Measurements from ENCODE around the gene CFAP157. TPM values are rescaled to one million over a fixed set of nuclear protein-coding genes. Genes with fewer than 3 reads are reported as not detected.

The CFAP157 gene
- total RNA-seq, 1 donor from 2014 or later = 0.26 TPM

DNA sequence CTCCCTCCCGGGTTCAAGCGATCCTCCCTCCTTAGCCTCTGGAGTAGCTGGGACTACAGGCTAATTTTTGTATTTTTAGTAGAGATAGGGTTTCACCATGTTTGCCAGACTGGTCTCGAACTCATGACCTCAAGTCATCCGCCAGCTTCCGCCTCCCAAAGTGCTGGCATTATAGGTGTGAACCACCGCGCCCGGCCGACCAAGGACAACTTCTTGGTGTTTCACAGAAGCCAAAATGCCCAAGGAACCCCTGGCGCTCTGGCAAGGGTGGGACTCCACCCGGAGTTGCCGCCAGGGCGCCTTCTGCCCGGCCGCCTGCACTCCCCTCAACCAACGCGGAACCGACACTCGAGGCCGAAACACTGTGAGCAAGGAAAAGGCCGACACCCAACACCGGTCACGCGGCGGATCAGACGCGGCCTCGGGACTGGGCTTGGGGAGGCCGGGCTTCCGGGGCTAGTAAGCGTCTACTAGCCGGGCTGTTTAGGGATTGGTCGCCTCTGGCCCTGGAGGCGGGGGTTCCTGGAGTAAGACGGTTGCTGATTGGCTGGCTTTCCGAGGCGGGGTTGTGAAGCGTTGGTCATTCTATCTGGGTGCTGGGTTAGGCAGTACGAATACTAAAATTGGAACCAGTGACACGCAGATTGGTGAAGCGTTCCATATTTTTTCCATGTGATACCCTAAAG is 7.7 kb upstream of the CFAP157 start:
- Mint-ChIP-seq H3K4me1 (ENCODE audit: low read depth) (peaks cover 15% of the 10 kb centered on the region), H3K27ac (peak overlapping the region; percentile 22), H3K27me3 (ENCODE audit: insufficient read depth) (peaks cover 2% of the 10 kb centered on the region), H3K36me3 (ENCODE audit: low read depth) (no peaks in the 10 kb centered on the region), H3K9me3 (no peaks in the 10 kb centered on the region), H3K4me3 (peak overlapping the region; percentile 49)
- intact Hi-C loops (cut with micrococcal nuclease) = loop anchor here (1.0 to 5.0 kb wide), 2 partner anchors 16 to 87 kb away; partner anchors contain the start of genes PTRH1 and STXBP1
- DNase-seq (ENCODE audit: low spot score) = peak; percentile 82

DNA sequence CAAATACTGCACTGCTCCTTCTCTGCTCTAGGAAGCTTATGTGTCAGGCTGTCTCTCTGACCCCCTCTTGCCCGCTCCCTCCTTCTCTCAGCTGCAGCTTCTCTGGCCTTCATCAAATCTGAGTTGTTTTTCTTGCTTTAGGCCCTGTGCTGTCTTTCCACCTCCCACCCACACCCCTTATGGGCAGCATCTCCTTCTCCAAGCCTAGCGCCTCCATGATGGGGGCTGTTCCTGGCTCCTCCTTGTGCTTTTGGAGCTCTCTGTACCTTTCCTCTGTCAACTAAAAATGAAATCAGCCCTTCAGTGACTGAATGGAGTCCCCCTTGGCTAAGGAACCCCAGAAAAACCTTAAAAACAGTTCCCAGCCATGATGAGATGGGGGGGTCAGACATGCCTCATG is 6.6 kb upstream of the CFAP157 start:
- intact Hi-C loops (cut with micrococcal nuclease) = no loop called here
- no peak for DNase-seq (ENCODE audit: low spot score)
- Mint-ChIP-seq H3K9me3 (no peaks in the 10 kb centered on the region), H3K36me3 (ENCODE audit: low read depth) (no peaks in the 10 kb centered on the region), H3K27ac (no peak overlapping the region), H3K4me3 (no peak overlapping the region), H3K4me1 (ENCODE audit: low read depth) (peaks cover 15% of the 10 kb centered on the region), H3K27me3 (ENCODE audit: insufficient read depth) (peaks cover 2% of the 10 kb centered on the region)

DNA sequence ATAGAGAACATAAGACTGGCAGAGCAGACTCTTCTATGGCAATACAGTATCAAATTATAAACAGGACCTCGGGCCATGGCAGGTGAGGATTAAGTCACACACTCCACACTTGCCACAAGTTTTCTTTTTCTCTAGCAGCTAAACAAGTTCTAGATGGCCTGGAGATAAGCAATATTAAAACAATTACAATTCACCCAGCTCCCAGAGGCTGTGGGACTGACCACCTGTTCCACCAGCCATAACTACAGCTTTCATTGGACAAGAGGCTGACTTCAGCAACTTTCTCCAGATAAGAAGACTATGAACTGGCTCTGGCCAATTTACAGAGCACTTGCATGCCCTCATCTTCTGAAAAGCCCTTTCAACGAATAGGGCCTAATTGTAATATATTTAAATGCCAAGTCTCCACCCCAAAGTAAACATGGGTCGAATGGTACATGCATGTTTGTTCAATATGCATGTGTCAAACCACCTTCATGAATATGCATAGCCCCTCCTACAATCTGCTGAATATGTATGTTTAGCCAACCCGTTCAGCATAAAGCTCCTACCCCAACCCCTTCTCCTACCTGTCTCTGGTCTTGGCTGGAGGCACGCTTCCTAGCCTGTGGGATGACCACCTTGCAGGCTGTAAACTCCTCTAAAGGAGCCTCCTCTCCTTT is 6.1 kb upstream of the CFAP157 start:
- DNase-seq (ENCODE audit: low spot score) = no peak
- intact Hi-C loops (cut with micrococcal nuclease) = no loop called here
- no peaks in the 10 kb centered on the region for H3K36me3 Mint-ChIP-seq (ENCODE audit: low read depth)
- H3K4me3 Mint-ChIP-seq = no peak overlapping the region
- H3K27me3 Mint-ChIP-seq (ENCODE audit: insufficient read depth) = peaks cover 2% of the 10 kb centered on the region
- no peak overlapping the region for H3K27ac Mint-ChIP-seq
- peaks cover 15% of the 10 kb centered on the region for H3K4me1 Mint-ChIP-seq (ENCODE audit: low read depth)
- H3K9me3 Mint-ChIP-seq = no peaks in the 10 kb centered on the region

DNA sequence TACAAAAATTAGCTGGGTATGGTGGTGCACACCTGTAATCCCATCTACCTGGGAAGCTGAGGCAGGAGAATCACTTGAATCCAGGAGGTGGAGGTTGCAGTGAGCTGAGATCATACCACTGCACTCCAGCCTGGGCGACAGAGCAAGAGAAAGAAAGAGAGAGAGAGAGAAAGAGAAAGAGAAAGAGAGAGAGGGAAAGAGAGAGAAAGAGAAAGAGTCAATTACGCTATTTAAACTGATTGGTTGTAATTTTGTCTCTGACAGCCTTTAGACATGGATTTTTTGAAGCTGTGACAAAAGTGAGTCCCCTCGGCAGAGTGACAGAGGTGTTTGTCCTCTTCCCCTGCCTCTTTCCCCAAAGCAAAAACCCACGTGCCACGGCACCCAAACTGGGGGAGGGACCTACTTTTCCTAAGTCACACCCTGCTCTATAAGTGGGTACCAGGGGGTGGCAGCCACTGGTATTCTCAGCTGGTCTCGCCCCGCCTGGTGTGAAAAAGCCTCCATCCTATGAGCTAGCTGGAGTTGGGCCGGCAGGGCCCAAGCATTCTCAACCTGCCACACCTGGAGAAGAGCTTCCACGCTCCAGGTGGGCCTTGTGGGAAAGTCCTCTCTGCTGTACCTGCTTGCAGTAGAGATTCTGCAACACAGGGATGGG is 3.4 kb upstream of the CFAP157 start:
- no peaks in the 10 kb centered on the region for H3K9me3 Mint-ChIP-seq
- H3K4me3 Mint-ChIP-seq = no peak overlapping the region
- peaks cover 2% of the 10 kb centered on the region for H3K27me3 Mint-ChIP-seq (ENCODE audit: insufficient read depth)
- H3K36me3 Mint-ChIP-seq (ENCODE audit: low read depth) = no peaks in the 10 kb centered on the region
- DNase-seq (ENCODE audit: low spot score) = no peak
- H3K4me1 Mint-ChIP-seq (ENCODE audit: low read depth) = peaks cover 15% of the 10 kb centered on the region
- intact Hi-C loops (cut with micrococcal nuclease) = no loop called here
- H3K27ac Mint-ChIP-seq = no peak overlapping the region

DNA sequence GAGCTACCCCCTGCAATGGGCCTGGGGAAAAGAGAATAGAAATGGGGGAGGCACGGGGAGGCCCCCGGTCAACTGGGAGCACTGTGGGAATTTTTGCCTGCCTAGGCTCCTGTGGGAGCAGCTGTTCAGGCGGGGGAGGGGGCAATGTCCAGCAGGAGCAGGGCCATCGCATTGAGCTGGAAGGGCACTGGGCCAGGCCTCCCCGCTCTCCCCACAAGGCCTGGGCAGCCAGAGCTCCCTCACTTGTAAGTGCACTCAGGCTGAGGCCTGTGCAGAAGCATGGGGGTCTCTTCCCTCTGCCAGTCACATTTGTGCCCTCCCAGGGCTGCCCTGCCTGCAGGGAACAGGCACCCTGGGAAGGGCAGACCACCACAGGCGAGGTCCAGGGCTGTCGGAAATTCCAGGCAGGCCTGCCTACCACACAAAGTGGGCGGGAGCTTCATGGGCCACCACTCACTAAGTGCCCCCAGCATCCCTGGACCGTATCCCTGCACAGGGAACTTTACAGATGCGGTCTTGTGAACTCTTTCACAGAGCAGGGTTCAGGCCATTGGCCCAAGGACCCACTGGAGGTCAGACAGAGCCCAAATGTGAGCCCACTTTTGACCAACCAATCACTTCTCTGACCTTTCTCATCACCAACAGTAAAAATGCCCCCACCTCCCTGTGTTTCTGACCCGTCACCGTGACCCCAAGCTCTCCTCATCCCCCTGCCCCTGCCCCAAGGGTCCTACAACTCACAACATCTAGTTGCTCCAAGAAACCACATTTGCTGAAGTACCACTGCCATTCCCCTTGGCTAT is 1.0 kb upstream of the CFAP157 start:
- peaks cover 2% of the 10 kb centered on the region for H3K27me3 Mint-ChIP-seq (ENCODE audit: insufficient read depth)
- no peak for DNase-seq (ENCODE audit: low spot score)
- intact Hi-C loops (cut with micrococcal nuclease) = no loop called here
- H3K36me3 Mint-ChIP-seq (ENCODE audit: low read depth) = no peaks in the 10 kb centered on the region
- no peaks in the 10 kb centered on the region for H3K9me3 Mint-ChIP-seq
- no peak overlapping the region for H3K4me3 Mint-ChIP-seq
- no peaks in the 10 kb centered on the region for H3K4me1 Mint-ChIP-seq (ENCODE audit: low read depth)
- no peak overlapping the region for H3K27ac Mint-ChIP-seq

DNA sequence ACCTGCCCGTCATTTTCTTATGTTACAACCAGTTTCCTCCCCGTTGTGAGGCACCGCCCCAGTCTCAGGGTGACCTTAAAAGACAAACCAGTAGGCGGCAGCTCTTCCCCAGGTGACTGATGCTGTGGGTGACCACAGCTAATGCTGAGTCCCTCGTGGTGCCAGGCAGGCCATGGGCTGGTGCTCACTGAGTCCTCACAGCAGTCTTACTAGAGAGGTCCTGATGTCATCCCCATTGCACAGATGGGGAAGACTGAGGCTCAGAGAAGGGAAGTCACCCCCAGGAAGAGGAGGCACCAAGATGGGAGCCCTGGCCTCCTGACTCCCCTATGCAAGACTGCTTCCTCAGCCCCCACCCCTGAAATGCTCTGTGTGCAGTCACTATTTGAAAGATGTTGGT is 978 bp downstream of the CFAP157 start:
- H3K36me3 Mint-ChIP-seq (ENCODE audit: low read depth) = no peaks in the 10 kb centered on the region
- no peak overlapping the region for H3K27ac Mint-ChIP-seq
- H3K4me3 Mint-ChIP-seq = no peak overlapping the region
- intact Hi-C loops (cut with micrococcal nuclease) = no loop called here
- DNase-seq (ENCODE audit: low spot score) = no peak
- peaks cover 7% of the 10 kb centered on the region for H3K4me1 Mint-ChIP-seq (ENCODE audit: low read depth)
- no peaks in the 10 kb centered on the region for H3K9me3 Mint-ChIP-seq
- peaks cover 2% of the 10 kb centered on the region for H3K27me3 Mint-ChIP-seq (ENCODE audit: insufficient read depth)

DNA sequence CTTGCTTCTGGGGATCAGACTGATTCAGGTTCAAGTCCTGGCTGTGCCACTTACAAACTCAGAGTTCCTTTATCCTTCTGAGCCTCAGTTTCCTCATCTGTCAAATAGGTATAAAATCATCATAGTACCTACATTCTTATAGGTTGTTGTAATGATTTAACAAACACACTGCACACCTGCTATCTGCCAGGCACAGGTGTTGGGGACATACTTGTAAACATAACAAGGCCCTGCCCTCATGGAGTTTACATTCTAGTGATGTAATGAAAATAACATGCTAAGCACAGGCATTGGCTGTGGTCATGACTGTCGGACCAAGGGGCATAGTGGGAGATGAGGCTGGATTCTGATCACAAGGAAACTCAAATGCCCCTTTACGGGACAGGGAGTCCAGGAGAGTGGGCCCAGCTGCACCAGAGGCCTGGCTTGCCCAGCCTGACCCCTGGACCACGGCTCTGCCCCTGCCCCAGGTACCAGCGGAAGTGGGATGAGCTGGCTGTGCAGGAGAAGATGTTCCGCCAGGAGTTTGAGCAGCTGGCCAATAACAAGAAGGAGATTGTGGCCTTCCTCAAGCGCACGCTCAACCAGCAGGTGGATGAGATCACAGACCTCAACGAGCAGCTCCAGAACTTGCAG is 2.3 kb downstream of the CFAP157 start:
- Mint-ChIP-seq H3K4me1 (ENCODE audit: low read depth) (peaks cover 7% of the 10 kb centered on the region), H3K9me3 (no peaks in the 10 kb centered on the region), H3K27ac (no peak overlapping the region), H3K4me3 (no peak overlapping the region), H3K27me3 (ENCODE audit: insufficient read depth) (no peaks in the 10 kb centered on the region), H3K36me3 (ENCODE audit: low read depth) (no peaks in the 10 kb centered on the region)
- no peak for DNase-seq (ENCODE audit: low spot score)
- intact Hi-C loops (cut with micrococcal nuclease) = no loop called here

DNA sequence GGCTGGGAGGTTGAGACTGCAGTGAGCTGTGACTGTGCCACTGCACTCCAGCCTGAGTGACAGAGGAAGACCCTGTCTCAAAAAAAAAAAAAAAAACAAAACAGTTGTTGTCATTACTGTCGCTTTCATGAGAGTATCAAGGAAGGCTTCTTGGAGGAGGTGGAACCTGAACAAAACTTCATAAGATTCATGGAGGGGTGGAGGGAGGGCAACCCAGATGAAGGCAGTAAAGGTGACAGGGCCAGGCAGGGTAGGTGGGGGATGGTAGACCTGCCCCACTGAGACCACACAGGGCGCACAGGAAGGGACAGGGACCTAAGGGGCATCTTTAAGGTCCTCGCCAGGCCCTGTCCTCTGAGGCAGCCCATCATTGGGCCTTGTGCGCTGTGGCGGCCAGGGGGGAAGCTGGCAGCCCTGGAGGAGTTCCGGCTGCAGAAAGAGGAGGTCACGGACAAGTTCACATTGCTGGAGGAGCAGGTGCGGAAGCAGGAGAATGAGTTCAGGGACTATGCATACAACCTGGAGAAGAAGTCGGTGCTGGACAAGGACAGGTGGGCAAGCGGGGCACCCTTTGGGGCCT is 3.5 kb downstream of the CFAP157 start:
- H3K4me1 Mint-ChIP-seq (ENCODE audit: low read depth) = peaks cover 8% of the 10 kb centered on the region
- no peak overlapping the region for H3K4me3 Mint-ChIP-seq
- DNase-seq (ENCODE audit: low spot score) = no peak
- intact Hi-C loops (cut with micrococcal nuclease) = no loop called here
- H3K36me3 Mint-ChIP-seq (ENCODE audit: low read depth) = no peaks in the 10 kb centered on the region
- H3K27ac Mint-ChIP-seq = no peak overlapping the region
- no peaks in the 10 kb centered on the region for H3K27me3 Mint-ChIP-seq (ENCODE audit: insufficient read depth)
- no peaks in the 10 kb centered on the region for H3K9me3 Mint-ChIP-seq

DNA sequence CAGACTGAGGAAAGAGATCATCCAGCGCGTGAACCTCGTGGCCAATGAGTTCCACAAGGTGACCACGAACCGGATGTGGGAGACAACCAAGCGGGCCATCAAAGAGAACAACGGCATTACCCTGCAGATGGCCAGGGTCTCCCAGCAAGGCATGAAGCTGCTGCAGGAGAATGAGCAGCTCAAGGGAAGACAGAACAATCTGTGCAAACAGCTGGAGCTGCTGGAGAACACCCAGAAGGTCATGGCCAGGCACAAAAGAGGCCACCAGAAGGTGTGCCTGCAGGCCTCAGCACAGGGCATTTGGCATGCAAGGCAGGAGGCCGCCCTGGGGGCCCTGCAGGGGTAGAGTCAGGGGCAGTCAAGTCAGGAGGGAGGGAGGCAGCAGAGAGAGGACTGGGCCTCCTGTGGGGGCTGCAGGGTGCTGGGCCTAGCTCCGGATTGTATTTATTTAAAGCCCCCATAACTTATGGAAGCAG is 4.5 kb downstream of the CFAP157 start:
- no peak for DNase-seq (ENCODE audit: low spot score)
- H3K27me3 Mint-ChIP-seq (ENCODE audit: insufficient read depth) = peaks cover 2% of the 10 kb centered on the region
- no peaks in the 10 kb centered on the region for H3K36me3 Mint-ChIP-seq (ENCODE audit: low read depth)
- intact Hi-C loops (cut with micrococcal nuclease) = no loop called here
- H3K27ac Mint-ChIP-seq = no peak overlapping the region
- peaks cover 17% of the 10 kb centered on the region for H3K4me1 Mint-ChIP-seq (ENCODE audit: low read depth)
- no peaks in the 10 kb centered on the region for H3K9me3 Mint-ChIP-seq
- H3K4me3 Mint-ChIP-seq = no peak overlapping the region

DNA sequence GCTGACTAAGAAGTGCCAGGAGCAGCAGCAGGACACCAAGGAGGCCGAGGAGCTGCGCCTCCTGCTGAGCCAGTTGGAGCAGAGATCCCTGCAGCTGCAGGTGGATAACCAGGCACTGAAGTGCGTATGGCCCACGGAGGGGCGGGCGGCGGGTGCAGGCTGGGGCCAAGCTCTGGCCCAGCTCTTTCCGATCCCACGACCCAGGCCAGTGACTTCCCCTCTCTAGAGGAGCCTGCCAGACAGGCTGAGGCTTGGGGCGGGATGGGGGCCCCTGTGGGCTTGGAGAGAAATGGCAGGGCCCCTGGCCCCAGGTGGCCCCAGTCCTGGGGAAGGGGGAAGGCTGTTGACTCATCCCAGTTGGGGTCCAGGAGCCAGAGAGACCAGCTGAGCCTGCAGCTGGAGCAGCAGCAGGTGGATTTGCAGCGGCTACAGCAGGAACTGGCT is 5.1 kb downstream of the CFAP157 start:
- Mint-ChIP-seq H3K27me3 (ENCODE audit: insufficient read depth) (peaks cover 2% of the 10 kb centered on the region), H3K4me1 (ENCODE audit: low read depth) (peaks cover 18% of the 10 kb centered on the region), H3K36me3 (ENCODE audit: low read depth) (no peaks in the 10 kb centered on the region), H3K4me3 (no peak overlapping the region), H3K9me3 (no peaks in the 10 kb centered on the region), H3K27ac (no peak overlapping the region)
- no peak for DNase-seq (ENCODE audit: low spot score)
- intact Hi-C loops (cut with micrococcal nuclease) = no loop called here

DNA sequence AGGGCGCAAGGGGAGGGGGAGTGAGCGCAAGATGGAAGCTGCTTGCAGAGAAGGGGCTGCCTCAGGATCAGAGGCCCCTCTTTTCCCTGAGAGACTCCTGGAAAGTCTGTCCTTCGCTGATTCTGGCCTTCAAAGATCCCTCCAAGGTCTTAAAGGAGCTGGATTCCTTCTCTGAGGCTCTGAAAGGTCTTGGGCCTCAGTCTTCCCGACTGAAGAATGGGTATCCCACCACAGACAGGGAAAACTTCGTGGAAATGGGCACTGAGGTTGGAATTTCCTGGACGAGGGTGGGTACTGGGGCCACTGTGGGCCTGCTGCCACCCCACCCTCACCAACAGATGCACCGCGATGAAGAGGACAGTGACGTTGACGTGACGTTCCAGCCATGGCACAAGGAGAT is 5.6 kb downstream of the CFAP157 start:
- Mint-ChIP-seq H3K4me3 (peak overlapping the region; percentile 53), H3K36me3 (ENCODE audit: low read depth) (no peaks in the 10 kb centered on the region), H3K4me1 (ENCODE audit: low read depth) (peaks cover 18% of the 10 kb centered on the region), H3K9me3 (no peaks in the 10 kb centered on the region), H3K27me3 (ENCODE audit: insufficient read depth) (peaks cover 2% of the 10 kb centered on the region), H3K27ac (no peak overlapping the region)
- intact Hi-C loops (cut with micrococcal nuclease) = no loop called here
- no peak for DNase-seq (ENCODE audit: low spot score)

DNA sequence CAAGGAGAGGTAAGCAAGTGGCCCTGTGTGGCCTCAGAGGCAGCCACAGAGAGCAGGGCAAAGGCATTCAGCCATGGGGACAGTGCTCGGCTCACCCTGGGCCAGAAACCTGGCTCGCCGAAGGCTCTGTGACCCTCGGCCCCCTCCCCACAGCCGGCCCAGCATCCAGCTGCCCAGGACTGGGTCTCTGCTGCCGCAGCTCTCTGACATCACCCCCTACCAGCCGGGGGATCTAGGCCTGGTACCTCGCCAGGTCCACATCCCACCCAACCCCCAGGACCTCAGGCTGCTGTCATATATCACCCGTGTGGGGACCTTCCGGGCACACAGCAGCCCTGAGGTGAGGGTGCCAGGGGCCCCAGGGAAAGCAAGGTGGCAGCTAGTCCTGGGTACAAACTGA is 6.1 kb downstream of the CFAP157 start:
- Mint-ChIP-seq H3K9me3 (no peaks in the 10 kb centered on the region), H3K27ac (no peak overlapping the region), H3K4me1 (ENCODE audit: low read depth) (peaks cover 18% of the 10 kb centered on the region), H3K4me3 (peak overlapping the region; percentile 53), H3K36me3 (ENCODE audit: low read depth) (no peaks in the 10 kb centered on the region), H3K27me3 (ENCODE audit: insufficient read depth) (peaks cover 2% of the 10 kb centered on the region)
- DNase-seq (ENCODE audit: low spot score) = no peak
- intact Hi-C loops (cut with micrococcal nuclease) = no loop called here

All from activated T-helper 1 cell treated with anti-CD3 and anti-CD28 coated beads, Interleukin-12 subunit alpha, Interleukin-12 subunit beta, Interleukin-2, Interleukin-4 antibody, amounts not matched to agents 30 ng/mL and 10 ng/mL and 1 ng/mL, durations not matched to agents 14 hours and 24 hours and 36 hours (primary cell).